Temporal lobe (tissue), 2 donors: ENCODE data around the gene SECISBP2. TPM values are rescaled to one million over a fixed set of nuclear protein-coding genes. Genes with fewer than 3 reads are reported as not detected.

ENCODE experiments used
- small RNA-seq: library from RNA; depleted of rRNA; stranded (forward); fragments of <200 nt; gene quantifications from one replicate; pipeline ENCODE3, GENCODE V24; 2014; ENCODE audit warnings: low replicate concordance
- total RNA-seq: library from RNA; depleted of rRNA; stranded (reverse); fragments of >200 nt; gene quantifications from one replicate; pipeline ENCODE4 v1.2.3, GENCODE V29; 2014

Gene SECISBP2
- total RNA-seq, 1 donor from 2014 or later = 51.1 TPM

Small RNA genes lying within 50 kb of the gene (small RNA-seq; reads per million reads assigned to genes)
- gene MIR3153 = not detected

Other genes with a start within 250 kb of the SECISBP2 start
- 59.0 TPM for gene SHC3, start 139.7 kb upstream of the SECISBP2 start, total RNA-seq
- 15.7 TPM for gene CKS2, start 7.3 kb upstream of the SECISBP2 start, total RNA-seq
- gene SEMA4D, start 179.6 kb downstream of the SECISBP2 start, total RNA-seq = 10.6 TPM